ENCODE data around the gene FBXL15. TPM values are rescaled to one million over a fixed set of nuclear protein-coding genes. Genes with fewer than 3 reads are reported as not detected.
A peak's percentile ranks its signal among the peaks of the same experiment; 100 is the strongest.

The FBXL15 gene
- total RNA-seq, 1 donor from 2014 or later: 27.7 TPM

DNA sequence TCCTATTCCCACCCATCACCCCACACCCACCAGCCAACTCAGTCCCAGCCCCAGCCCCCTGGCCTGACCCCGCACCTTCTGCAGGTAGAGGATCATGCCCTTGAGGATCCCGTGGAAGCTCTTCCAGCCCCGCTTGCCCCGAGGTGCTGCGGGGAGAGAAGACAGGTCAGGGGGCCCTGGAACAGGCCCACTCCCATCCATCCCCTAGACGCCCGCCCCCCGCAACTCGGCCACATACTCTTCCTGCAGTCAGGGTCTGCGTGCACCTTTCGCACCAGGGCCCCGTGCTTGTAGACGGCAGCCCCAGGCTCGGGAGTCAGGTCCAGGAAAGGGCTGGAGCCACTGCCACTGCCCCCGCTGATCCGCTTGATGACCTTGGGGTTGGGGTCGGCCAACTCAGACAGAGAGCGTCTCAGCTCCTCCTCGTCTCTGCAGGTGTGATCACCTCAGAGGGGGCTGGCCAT lies 15.5 kb upstream of the FBXL15 start:
- H3K9me3 ChIP-seq: no peaks in the 10 kb centered on the region
- H3K4me3 ChIP-seq: no peak overlapping the region
- peaks cover under 1% of the 10 kb centered on the region for H3K27me3 ChIP-seq
- TF ChIP-seq, protein P1, sequence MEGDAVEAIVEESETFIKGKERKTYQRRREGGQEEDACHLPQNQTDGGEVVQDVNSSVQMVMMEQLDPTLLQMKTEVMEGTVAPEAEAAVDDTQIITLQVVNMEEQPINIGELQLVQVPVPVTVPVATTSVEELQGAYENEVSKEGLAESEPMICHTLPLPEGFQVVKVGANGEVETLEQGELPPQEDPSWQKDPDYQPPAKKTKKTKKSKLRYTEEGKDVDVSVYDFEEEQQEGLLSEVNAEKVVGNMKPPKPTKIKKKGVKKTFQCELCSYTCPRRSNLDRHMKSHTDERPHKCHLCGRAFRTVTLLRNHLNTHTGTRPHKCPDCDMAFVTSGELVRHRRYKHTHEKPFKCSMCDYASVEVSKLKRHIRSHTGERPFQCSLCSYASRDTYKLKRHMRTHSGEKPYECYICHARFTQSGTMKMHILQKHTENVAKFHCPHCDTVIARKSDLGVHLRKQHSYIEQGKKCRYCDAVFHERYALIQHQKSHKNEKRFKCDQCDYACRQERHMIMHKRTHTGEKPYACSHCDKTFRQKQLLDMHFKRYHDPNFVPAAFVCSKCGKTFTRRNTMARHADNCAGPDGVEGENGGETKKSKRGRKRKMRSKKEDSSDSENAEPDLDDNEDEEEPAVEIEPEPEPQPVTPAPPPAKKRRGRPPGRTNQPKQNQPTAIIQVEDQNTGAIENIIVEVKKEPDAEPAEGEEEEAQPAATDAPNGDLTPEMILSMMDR (IDR thresholded peaks at IDR 0.05): no peak
- TF ChIP-seq POLR2AphosphoS5 (IDR thresholded peaks at IDR 0.05; ENCODE audit: insufficient read depth in 1 of 2, low read depth in 1 of 2): no peak
- TF ChIP-seq POLR2A (IDR thresholded peaks at IDR 0.05): no peak
- DNase-seq (ENCODE audit: extremely low spot score in 2 of 2): no peak
- intact Hi-C loops (cut with DNase I): no loop called here
- no peaks in the 10 kb centered on the region for H3K36me3 ChIP-seq
- no peak overlapping the region for H3K27ac ChIP-seq
- H3K4me1 ChIP-seq: peaks cover 20% of the 10 kb centered on the region

DNA sequence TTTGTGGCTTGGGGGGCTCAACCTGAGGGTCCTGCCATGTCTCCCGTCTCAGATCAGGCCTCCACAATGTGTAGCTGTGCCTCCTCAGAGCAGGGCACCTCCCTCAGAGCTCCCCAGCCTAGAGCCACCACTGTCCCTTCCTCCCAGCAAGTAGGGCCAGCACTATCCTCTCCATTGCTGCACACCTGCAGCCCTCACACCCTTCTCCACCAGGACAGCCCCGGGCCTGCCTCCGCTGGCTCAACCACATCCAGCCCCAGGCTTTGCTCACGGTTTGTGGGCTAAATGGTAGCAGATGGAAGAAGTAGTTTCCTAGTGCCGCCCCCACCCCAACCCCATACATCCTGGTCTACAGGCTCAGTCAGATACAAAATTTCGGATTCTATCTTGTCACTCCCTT lies 15.0 kb upstream of the FBXL15 start:
- H3K36me3 ChIP-seq: no peaks in the 10 kb centered on the region
- H3K27me3 ChIP-seq: peaks cover 5% of the 10 kb centered on the region
- H3K4me1 ChIP-seq: peaks cover 23% of the 10 kb centered on the region
- H3K27ac ChIP-seq: no peak overlapping the region
- intact Hi-C loops (cut with DNase I): no loop called here
- no peak for DNase-seq (ENCODE audit: extremely low spot score in 2 of 2)
- TF ChIP-seq, protein P1 (IDR thresholded peaks at IDR 0.05): no peak
- TF ChIP-seq POLR2A (IDR thresholded peaks at IDR 0.05) (no peak), POLR2AphosphoS5 (IDR thresholded peaks at IDR 0.05; ENCODE audit: insufficient read depth in 1 of 2, low read depth in 1 of 2) (no peak)
- no peaks in the 10 kb centered on the region for H3K9me3 ChIP-seq
- no peak overlapping the region for H3K4me3 ChIP-seq

DNA sequence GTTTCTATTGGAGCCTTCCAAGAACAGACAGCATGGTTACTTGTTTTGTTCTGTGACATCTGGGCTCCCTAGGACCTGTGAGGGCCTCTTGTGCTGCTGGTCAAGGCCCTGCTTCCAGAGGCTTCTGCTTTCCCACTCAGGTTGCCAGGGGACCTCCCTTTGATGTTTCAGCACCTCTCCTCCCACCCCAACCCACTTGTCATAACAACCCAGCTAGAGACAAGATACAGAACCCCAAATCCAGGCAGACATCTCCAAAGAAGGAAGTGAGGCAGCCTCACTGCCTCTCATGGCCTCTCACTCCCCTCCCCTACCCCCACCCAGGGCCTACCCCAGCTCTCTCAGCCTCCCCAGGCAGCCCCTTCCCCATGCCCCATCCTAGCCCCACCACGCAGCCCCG lies 13.8 kb upstream of the FBXL15 start:
- H3K36me3 ChIP-seq: no peaks in the 10 kb centered on the region
- intact Hi-C loops (cut with DNase I): no loop called here
- H3K27me3 ChIP-seq: peaks cover 6% of the 10 kb centered on the region
- no peaks in the 10 kb centered on the region for H3K9me3 ChIP-seq
- TF ChIP-seq, protein P1 (IDR thresholded peaks at IDR 0.05): no peak
- peak in 1 of 2 donors; percentile 16 for TF ChIP-seq POLR2AphosphoS5 (IDR thresholded peaks at IDR 0.05; ENCODE audit: insufficient read depth in 1 of 2, low read depth in 1 of 2)
- H3K4me3 ChIP-seq: no peak overlapping the region
- no peak for DNase-seq (ENCODE audit: extremely low spot score in 2 of 2)
- no peak overlapping the region for H3K27ac ChIP-seq
- peaks cover 27% of the 10 kb centered on the region for H3K4me1 ChIP-seq

DNA sequence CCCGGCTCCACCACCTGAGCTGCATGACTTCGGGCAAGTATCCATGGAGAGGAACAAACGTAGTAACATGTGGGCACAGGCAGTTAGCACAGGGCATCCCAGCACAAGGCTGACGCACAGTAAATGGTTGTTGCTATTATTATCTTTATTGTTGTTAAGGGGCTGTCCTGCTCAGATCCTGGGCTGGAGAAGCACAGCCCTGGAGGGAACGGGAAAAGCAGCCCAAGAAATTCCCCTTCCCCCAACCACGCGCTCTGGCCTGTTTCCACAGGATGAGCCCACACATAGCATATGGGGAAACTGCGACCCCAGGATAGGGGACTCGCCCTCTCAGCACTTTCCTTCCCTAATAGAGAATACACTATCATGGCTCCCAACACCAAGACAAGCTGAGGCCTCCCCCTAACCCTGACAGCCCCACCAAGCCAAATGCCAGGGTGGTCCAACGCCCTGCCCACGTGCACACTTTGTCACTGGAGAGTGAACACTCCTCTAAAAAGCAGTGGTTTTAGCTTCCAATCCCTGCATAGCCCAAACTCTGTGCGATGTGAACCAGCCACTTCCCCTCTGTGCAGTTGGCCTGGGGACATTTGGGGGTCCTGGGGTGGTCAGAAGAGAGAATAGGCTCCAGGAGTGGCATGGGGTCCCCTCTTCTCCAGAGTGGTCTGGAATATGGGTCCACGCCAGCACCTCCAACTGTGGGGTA lies 13.1 kb upstream of the FBXL15 start:
- Histone ChIP-seq H3K36me3 (no peaks in the 10 kb centered on the region), H3K27ac (no peak overlapping the region), H3K27me3 (peaks cover 6% of the 10 kb centered on the region), H3K9me3 (no peaks in the 10 kb centered on the region), H3K4me3 (peak overlapping the region in 1 of 2 donors; percentile 40), H3K4me1 (peaks cover 27% of the 10 kb centered on the region)
- no peak for TF ChIP-seq POLR2AphosphoS5 (IDR thresholded peaks at IDR 0.05; ENCODE audit: insufficient read depth in 1 of 2, low read depth in 1 of 2)
- TF ChIP-seq POLR2A (IDR thresholded peaks at IDR 0.05): no peak
- TF ChIP-seq, protein P1 (IDR thresholded peaks at IDR 0.05): no peak
- intact Hi-C loops (cut with DNase I): no loop called here
- no peak for DNase-seq (ENCODE audit: extremely low spot score in 2 of 2)

DNA sequence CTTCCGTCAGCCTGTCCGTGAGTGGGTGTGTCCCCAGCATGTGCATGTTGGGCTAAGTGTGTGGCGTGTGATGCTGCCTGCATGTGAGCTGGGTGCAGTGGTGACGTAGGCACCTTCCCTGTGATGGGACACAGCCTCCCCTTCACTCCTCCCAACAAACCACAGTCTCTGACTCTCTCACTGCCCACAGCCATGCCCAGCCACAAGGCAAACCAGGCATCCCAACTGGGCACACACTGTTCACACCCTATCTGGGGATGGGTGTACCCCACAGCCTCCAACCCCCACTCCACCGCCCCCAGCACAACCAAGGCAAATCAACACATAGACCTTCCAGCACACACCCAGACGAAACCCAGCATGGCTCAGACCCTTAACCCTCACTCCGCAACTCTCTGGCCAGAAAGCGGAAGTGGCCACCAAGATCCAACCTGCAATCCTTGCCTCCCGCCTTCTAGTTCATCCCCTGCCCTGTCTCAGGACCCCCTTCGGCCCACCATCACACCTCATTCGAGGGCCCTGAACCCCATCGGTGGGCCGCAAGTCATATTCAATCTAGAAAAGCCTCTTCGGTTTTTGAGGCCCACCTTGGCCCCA lies 12.4 kb upstream of the FBXL15 start:
- Histone ChIP-seq H3K36me3 (no peaks in the 10 kb centered on the region), H3K27me3 (peaks cover 6% of the 10 kb centered on the region), H3K4me3 (peak overlapping the region; percentile 40 to 49), H3K9me3 (no peaks in the 10 kb centered on the region), H3K27ac (peak overlapping the region; percentile 60), H3K4me1 (peaks cover 27% of the 10 kb centered on the region)
- intact Hi-C loops (cut with DNase I): no loop called here
- TF ChIP-seq, protein P1 (IDR thresholded peaks at IDR 0.05): no peak
- TF ChIP-seq POLR2A (IDR thresholded peaks at IDR 0.05): no peak
- TF ChIP-seq POLR2AphosphoS5 (IDR thresholded peaks at IDR 0.05; ENCODE audit: insufficient read depth in 1 of 2, low read depth in 1 of 2): no peak
- no peak for DNase-seq (ENCODE audit: extremely low spot score in 2 of 2)
